ENCODE results near the gene JARID2. TPM values are rescaled to one million over a fixed set of nuclear protein-coding genes. Genes with fewer than 3 reads are reported as not detected.
A peak's percentile ranks its signal among the peaks of the same experiment; 100 is the strongest.

The JARID2 gene
- total RNA-seq, 1 donor from 2014 or later, result 38.9 TPM

GRCh38 chr6:15513801-15514711 is 268.2 kb downstream of the JARID2 start:
- Histone ChIP-seq H3F3A (ENCODE audit: low read depth) (no peaks in the 10 kb centered on the region), H3K36me3 (no peaks in the 10 kb centered on the region), H3K27ac (no peak overlapping the region), H3K4me2 (no peak overlapping the region), H3K79me2 (ENCODE audit: low read depth) (no peaks in the 10 kb centered on the region), H3K9ac (no peak overlapping the region), H4K20me1 (ENCODE audit: low read depth) (peaks cover 5% of the 10 kb centered on the region), H3K4me3 (no peak overlapping the region), H3K4me1 (no peaks in the 10 kb centered on the region), H3K27me3 (no peaks in the 10 kb centered on the region), H3K9me3 (ENCODE audit: low read depth) (no peaks in the 10 kb centered on the region), H2AFZ (replicated peaks) (no peak overlapping the region)
- DNase-seq (ENCODE audit: low spot score), result no peak
- Mint-ChIP-seq H3K4me1 (peaks cover 2% of the 10 kb centered on the region), H3K27ac (peak overlapping the region; percentile 25), H3K9me3 (no peaks in the 10 kb centered on the region), H3K27me3 (ENCODE audit: insufficient read depth, low read depth) (peaks cover 2% of the 10 kb centered on the region), H3K36me3 (peaks cover 52% of the 10 kb centered on the region), H3K4me3 (no peak overlapping the region)
- TF ChIP-seq EZH2phosphoT487 (IDR thresholded peaks at IDR 0.05) (no peak), EZH2 (IDR thresholded peaks at IDR 0.05) (no peak), CTCF (IDR thresholded peaks at IDR 0.05) (no peak)

GRCh38 chr6:15515226-15515625 is 269.4 kb downstream of the JARID2 start:
- TF ChIP-seq CTCF (IDR thresholded peaks at IDR 0.05), result no peak
- no peak for TF ChIP-seq EZH2phosphoT487 (IDR thresholded peaks at IDR 0.05)
- no peak for TF ChIP-seq EZH2 (IDR thresholded peaks at IDR 0.05)
- no peaks in the 10 kb centered on the region for H3K9me3 Mint-ChIP-seq

GRCh38 chr6:15515660-15516375 is 269.9 kb downstream of the JARID2 start:
- TF ChIP-seq CTCF (IDR thresholded peaks at IDR 0.05), result no peak
- no peak for TF ChIP-seq EZH2 (IDR thresholded peaks at IDR 0.05)
- no peak for TF ChIP-seq EZH2phosphoT487 (IDR thresholded peaks at IDR 0.05)
- Histone ChIP-seq H3K9ac (no peak overlapping the region), H3K79me2 (ENCODE audit: low read depth) (no peaks in the 10 kb centered on the region), H3K4me3 (no peak overlapping the region), H3K27ac (no peak overlapping the region), H3K4me2 (no peak overlapping the region), H3F3A (ENCODE audit: low read depth) (no peaks in the 10 kb centered on the region), H3K36me3 (no peaks in the 10 kb centered on the region), H3K27me3 (no peaks in the 10 kb centered on the region), H3K9me3 (ENCODE audit: low read depth) (no peaks in the 10 kb centered on the region), H2AFZ (replicated peaks) (no peak overlapping the region), H3K4me1 (no peaks in the 10 kb centered on the region), H4K20me1 (ENCODE audit: low read depth) (peaks cover 10% of the 10 kb centered on the region)
- peaks cover 2% of the 10 kb centered on the region for H3K27me3 Mint-ChIP-seq (ENCODE audit: insufficient read depth, low read depth)
- DNase-seq (ENCODE audit: low spot score), result no peak
- no peak overlapping the region for H3K4me3 Mint-ChIP-seq
- H3K4me1 Mint-ChIP-seq, result peaks cover 2% of the 10 kb centered on the region
- peaks cover 62% of the 10 kb centered on the region for H3K36me3 Mint-ChIP-seq
- peak overlapping the region; percentile 78 for H3K27ac Mint-ChIP-seq
- H3K9me3 Mint-ChIP-seq, result no peaks in the 10 kb centered on the region

More at GRCh38 chr6:15515226-15515625, 269.4 kb downstream of the JARID2 start:
- Histone ChIP-seq H3F3A (ENCODE audit: low read depth) (no peaks in the 10 kb centered on the region), H3K9me3 (ENCODE audit: low read depth) (no peaks in the 10 kb centered on the region), H3K4me1 (no peaks in the 10 kb centered on the region), H3K27ac (no peak overlapping the region), H3K9ac (no peak overlapping the region), H3K27me3 (no peaks in the 10 kb centered on the region), H3K4me3 (no peak overlapping the region), H3K79me2 (ENCODE audit: low read depth) (no peaks in the 10 kb centered on the region), H3K36me3 (no peaks in the 10 kb centered on the region), H4K20me1 (ENCODE audit: low read depth) (peaks cover 10% of the 10 kb centered on the region), H3K4me2 (no peak overlapping the region), H2AFZ (replicated peaks) (no peak overlapping the region)
- no peak for DNase-seq (ENCODE audit: low spot score)
- no peak overlapping the region for H3K27ac Mint-ChIP-seq
- peaks cover 57% of the 10 kb centered on the region for H3K36me3 Mint-ChIP-seq
- peaks cover 2% of the 10 kb centered on the region for H3K27me3 Mint-ChIP-seq (ENCODE audit: insufficient read depth, low read depth)
- H3K4me3 Mint-ChIP-seq, result no peak overlapping the region
- peaks cover 2% of the 10 kb centered on the region for H3K4me1 Mint-ChIP-seq
